HK-2 (cell line): Measurements from ENCODE around the gene SELENOM.
"Not testable (repeated sequence)": the region's sequence is repeated elsewhere in the genome, so short reads cannot be mapped to it uniquely, and the experiment has no call there.

Experiments
- DNase-seq: peaks from one replicate; pipeline ENCODE4 v3.0.0-alpha.2; 2018; ENCODE audit not compliant: unreplicated experiment

SELENOM gene

DNA sequence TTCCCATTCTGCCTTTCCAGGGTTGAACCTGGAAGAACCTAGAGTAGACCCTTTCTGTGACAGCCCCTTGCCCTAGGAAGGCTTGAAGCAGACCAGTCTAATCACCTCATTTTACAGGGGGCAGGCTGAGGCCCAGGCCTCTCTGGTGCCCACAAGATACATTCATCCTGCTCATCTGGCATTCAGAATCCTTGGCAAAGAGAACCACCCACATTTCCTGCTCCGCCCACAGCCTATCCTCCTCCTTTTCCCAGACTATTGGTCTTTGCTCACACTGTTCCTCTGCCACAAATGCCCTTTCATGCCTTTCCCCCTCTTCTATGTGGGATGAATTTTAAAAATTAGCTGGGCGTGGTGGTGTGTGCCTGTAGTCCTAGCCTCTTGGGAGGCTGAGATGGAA lies 29.0 kb downstream of the SELENOM start:
- not testable (repeated sequence) for DNase-seq

DNA sequence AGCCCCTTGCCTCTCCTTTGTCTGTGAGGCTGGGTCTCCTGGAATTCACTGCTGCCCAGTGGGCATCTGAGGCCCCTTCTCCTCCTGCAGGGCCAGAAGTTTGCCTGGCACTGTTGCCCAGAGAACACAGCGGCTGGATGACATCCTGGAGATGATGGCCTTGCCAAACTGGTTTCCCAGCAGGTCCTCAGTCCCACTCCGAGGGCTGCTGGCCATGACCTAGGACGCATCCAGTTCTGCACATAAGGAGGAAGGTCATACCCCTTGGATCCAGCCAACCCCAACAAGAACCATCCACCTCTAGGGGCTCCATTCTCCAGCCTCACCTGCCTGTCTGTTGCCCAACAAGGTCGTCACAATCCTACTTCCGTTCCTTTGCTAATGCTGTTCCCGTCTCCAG lies 29.7 kb downstream of the SELENOM start:
- no peak for DNase-seq

- no peak for DNase-seq
These were observed 31.4 kb downstream of the SELENOM start for GRCh38 chr22:31075961-31076360.

DNA sequence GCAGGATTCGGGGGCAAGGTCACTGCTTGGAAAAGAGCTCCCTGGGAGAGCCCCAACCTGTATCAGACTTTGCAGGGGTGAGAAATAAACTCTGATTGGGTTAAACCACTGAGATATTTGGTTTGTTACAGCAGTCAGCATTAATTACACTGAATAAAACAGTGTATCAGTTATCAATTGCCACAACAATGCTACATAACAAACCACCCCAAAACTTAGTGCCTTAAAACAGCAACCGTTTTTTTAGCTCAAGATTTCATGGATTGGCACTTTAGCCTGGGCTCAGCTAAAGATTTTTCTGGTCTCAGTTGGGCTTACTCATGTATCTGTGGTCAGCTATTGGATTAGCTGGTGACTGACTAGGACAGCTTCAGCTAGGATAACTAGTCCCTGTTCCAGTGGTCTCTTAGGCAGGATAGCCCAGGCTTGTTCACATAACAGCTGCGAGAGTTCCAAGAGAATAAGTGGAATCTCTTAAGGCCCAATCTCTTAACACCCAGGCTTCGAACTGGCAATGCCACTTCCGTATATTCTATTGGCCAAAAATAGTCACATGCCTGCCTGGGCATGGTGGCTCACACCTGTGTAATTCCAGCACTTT lies 33.7 kb downstream of the SELENOM start:
- DNase-seq, result not testable (repeated sequence)

DNA sequence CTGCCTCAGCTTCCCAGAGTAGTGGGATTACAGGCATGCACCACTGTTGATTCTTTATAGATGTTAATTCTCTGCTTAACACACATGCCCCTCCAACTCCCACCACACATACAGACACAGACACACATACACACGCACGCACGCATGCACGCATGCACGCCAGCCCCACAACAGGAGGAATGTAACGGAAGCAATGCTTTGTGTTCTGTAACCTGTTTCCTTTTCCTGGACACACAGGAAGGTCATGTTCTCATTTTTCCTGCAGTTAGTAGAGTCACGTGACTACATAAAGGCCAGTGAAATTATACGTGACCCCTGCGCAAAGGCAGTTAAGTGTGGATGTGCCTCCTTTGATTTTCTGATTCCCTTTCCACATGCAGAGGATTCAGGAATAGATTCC lies 34.2 kb downstream of the SELENOM start:
- not testable (repeated sequence) for DNase-seq

DNA sequence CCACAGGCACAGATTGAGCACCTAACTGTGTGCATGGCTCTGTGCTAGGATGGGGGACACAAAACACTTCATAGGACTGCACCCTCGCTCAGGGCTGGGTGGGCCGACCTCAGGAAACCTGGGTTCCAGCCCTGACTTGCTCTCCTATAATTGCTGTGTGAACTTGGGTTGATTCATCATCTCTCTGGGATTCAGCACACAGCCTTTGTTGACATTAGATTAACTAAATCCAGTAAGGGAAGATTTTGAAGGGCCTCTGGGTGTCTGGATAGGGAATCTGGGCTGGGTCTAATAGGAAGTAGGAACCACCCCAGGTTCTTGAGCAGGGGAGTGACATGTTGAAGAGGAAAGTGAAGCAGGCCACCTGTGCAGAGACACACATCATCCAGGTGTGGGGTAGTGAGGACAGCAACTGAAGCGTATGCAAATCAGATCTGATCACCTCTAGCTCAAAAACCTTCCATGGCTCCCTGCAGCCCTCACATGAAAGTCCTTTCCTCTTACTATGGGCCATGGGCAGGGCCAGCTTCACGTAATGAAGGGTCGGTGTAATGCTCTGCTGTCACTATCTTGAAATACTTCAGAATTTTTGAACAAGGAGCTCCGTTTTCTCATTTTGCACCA lies 37.6 kb downstream of the SELENOM start:
- not testable (repeated sequence) for DNase-seq

- DNase-seq, result no peak
These were observed 38.4 kb downstream of the SELENOM start for GRCh38 chr22:31068970-31069369.

DNA sequence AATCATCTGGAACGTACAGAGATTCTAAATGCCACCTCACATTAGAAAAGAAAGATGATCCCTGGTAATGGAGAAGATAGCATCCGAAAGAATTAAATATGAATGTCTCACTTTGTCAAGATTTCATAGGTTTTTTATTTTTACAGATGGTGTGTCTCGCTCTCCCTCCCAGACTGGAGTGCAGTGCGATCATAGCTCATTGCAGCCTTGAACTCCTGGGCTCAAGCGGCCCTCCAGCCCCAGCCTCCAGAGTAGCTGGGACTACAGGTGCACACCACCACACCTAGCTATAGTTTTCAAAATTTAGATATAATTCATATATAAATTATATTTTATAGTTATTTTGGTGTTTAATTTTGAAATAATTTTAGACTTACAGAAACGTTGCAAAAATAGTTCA lies 43.0 kb downstream of the SELENOM start:
- DNase-seq, result no peak

DNA sequence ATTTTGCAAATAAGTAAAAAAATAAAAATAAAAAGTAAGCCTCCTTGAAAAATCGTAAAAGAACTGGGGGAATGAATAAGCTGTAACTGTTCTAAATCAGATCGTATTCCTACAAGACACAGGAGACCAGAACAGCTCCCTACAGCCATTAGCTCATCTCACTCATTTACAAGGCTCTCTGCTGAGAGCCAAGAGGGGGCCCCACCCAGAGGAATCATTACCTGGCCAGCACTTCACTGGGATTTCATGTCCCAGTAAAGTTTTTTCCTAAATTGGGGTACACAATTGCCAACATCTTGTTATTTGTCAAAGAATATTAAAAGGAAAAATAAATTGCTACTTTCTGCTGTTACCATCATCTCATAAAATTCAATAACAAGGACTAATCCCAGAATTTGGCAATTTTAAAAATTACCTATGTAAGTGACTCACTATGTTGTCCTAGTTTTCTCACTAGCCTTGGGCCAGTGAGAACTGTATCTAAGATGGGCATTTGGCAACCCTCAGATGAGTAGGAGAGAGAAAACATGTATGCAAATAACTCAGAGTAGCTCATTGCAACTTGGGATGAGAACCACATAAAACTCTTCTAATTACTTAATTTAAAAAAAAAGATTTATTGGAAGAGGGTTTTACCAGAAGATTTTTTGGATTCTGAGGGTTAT lies 44.7 kb downstream of the SELENOM start:
- DNase-seq, result no peak

DNA sequence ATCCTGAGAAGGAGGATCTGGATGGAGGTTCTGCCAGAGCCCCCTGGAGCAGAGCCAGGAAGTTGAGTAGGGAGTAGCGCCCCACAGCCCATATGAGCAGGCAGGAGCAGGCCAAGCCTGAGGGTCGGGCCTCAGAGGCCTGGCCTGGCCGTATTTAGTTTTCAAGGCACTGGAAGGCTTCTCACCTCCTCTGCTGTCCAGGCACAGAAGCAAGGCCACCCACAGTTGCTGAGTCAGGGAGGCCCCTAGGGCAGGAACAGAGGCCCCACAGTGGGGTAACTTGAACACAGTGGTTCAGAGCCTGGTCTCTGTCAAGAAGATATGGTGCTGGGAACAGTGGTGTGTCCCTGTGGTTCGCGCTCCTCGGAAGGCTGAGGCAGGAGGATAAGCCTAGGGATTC lies 47.7 kb downstream of the SELENOM start:
- not testable (repeated sequence) for DNase-seq

DNA sequence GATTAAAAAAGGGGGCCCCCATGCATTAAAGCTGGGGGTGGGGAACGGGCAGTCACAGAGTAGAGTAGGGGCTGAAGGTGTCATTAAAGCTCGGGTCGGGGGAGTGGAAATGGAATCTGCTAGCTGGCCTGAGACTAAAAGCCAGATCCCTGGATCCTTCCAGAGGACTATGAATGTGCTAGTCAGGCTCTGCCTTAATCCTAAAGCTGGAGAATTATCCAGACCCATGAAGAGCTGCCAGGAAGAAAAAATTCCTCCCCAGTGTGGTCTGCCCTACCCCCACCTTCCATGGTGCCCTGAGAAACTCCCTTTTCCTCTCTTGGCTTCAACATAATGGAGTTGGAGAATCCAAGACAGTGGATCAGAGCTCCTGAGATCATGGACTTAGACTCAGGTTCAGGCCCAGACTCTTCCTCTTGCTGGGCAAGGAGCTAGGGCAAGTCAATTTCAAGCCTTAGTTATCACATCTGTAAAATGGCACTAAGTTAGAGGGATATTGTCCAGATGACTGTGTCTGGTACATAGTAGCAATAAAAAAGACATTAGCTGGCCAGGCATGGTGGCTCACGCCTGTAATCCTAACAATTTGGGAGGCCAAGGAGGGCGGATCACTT lies 50.3 kb downstream of the SELENOM start:
- DNase-seq, result no peak

- peak; percentile 82 for DNase-seq
These were observed 51.7 kb downstream of the SELENOM start for GRCh38 chr22:31055635-31056159.

- DNase-seq, result no peak
These were observed 52.2 kb downstream of the SELENOM start for GRCh38 chr22:31055117-31055634.
